Sigmoid colon (tissue), 7 donors: ENCODE data around the gene ENKUR. TPM values are rescaled to one million over a fixed set of nuclear protein-coding genes. Genes with fewer than 3 reads are reported as not detected.
A peak's percentile ranks its signal among the peaks of the same experiment; 100 is the strongest.
"Not testable (repeated sequence)": the region's sequence is repeated elsewhere in the genome, so short reads cannot be mapped to it uniquely, and the experiment has no call there.

Experiments used
- DNase-seq: peaks from one replicate; pipeline ENCODE4 v3.0.0-alpha.2; 2019
- H3K27ac ChIP-seq, 4 donors: fragments of 200-600 bp; sonication (generic); one replicate each; pipeline ENCODE4 v1.5.1; 2016 to 2019; ENCODE audit warnings: mild to moderate bottlenecking in 1 of 4
- H3K27me3 ChIP-seq, 3 donors: fragments of 200-600 bp; sonication (generic); one replicate each; pipeline ENCODE4 v1.5.1; 2019; ENCODE audit warnings: mild to moderate bottlenecking in 1 of 3
- H3K36me3 ChIP-seq, 4 donors: fragments of 200-600 bp; sonication (generic); one replicate each; pipeline ENCODE4 v1.5.1; 2016 to 2019
- H3K4me1 ChIP-seq, 4 donors: fragments of 200-600 bp; sonication (generic); one replicate each; pipeline ENCODE4 v1.5.1; 2017 to 2019
- H3K4me3 ChIP-seq, 4 donors: fragments of 200-600 bp; sonication (generic); one replicate each; pipeline ENCODE4 v1.5.1; 2017 to 2019; ENCODE audit warnings: mild to moderate bottlenecking in 2 of 4, moderate library complexity in 1 of 4
- H3K9me3 ChIP-seq, 4 donors: fragments of 200-600 bp in 3 of 4; sonication (generic) in 3 of 4; one replicate each; pipeline versions ENCODE4 v1.5.1 to v1.6.1; 2013 to 2019
- EP300 ChIP-seq, 4 donors: sonication (generic); formaldehyde crosslinking; IDR thresholded peaks; one replicate each; pipeline ENCODE4 v1.6.1; 2017; ENCODE audit warnings: antibody characterized with exemption in 4 of 4
- POLR2A ChIP-seq, 2 donors: fragments of 450-650 bp; IDR thresholded peaks; one replicate each; pipeline ENCODE4 v1.6.1; 2016; ENCODE audit warnings: antibody characterized with exemption in 2 of 2, mild to moderate bottlenecking in 2 of 2, moderate library complexity in 2 of 2
- POLR2AphosphoS5 ChIP-seq, 4 donors: sonication (generic); formaldehyde crosslinking; IDR thresholded peaks; one replicate each; pipeline ENCODE4 v1.6.1; 2017; ENCODE audit warnings: antibody characterized with exemption in 4 of 4
- WGBS, 2 donors: extraction: QIAGEN DNeasy Blood & Tissue Kit; methylation state at CpG; one replicate each; pipeline ENCODE4 v1.1.7; 2013; 5-methylcytosine and 5-hydroxymethylcytosine counted together
- intact Hi-C: fragments of 100-400 bp; cut with DNase I; formaldehyde crosslinking; loops from one replicate; pipeline ENCODE4 v1.15.1; 2023
- polyA plus RNA-seq, 3 donors: library from polyadenylated mRNA; stranded (reverse); fragments of 200-250 nt; gene quantifications; one replicate each; pipeline ENCODE4 v1.2.3, GENCODE V29; 2013
- total RNA-seq, 4 donors: library from RNA; depleted of rRNA; stranded (reverse); fragments of >200 nt; gene quantifications; one replicate each; pipeline ENCODE4 v1.1.0, GENCODE V29; 2016
- TF ChIP-seq, protein P1 (sequence below), 4 experiments: fragments of 450-650 bp in 3 of 4; fragments of 200-600 bp in 1 of 4; IDR thresholded peaks; one replicate each; pipeline ENCODE4 v1.5.1; 2016 to 2019; ENCODE audit warnings: antibody characterized with exemption in 4 of 4, mild to moderate bottlenecking in 3 of 4, moderate library complexity in 2 of 4
- donor health status: healthy with polysubstance abuse.
- donor health status: Bipolar disorder and iron deficiency.
- donor health status: healthy.

Gene ENKUR
- total and polyA plus RNA-seq, 7 donors = under 0.01 to 0.60 TPM; not detected in 5

DNA sequence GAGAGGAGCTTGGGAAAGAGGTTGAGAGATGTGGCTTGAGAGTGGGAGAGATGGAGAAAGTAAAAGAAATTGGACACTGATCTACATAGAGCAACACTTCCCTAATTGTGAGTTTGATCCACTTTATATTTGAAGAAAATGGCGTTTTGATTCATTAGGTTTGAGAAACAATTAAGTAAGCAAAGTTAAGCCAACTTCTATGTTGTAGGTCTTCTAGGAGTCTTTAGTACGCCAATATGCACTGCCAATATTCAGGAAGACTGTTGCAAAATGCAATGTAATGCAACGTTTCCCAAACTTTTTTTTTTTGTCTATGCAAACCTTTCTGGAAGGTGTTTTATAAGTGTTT, 56.6 kb downstream of the ENKUR start:
- WGBS, 2 donors = 80 to 87% methylated on average over 3 of the region's 3 CpGs
- no peaks in the 10 kb centered on the region for H3K36me3 ChIP-seq
- no peak for DNase-seq
- H3K4me1 ChIP-seq = peaks cover 0 to 29% (median 19%) of the 10 kb centered on the region in 4 donors
- peak overlapping the region; percentile 63 to 76 (median 71) for H3K27ac ChIP-seq
- H3K9me3 ChIP-seq = no peaks in the 10 kb centered on the region
- H3K27me3 ChIP-seq = no peaks in the 10 kb centered on the region
- intact Hi-C loops = loop anchor here (10.0 kb wide), 1 partner anchor 315 kb away; no protein-coding TSS in a partner anchor
- no peak overlapping the region for H3K4me3 ChIP-seq
- TF ChIP-seq EP300 (IDR thresholded peaks at IDR 0.05) (no peak), POLR2A (IDR thresholded peaks at IDR 0.05) (no peak), POLR2AphosphoS5 (IDR thresholded peaks at IDR 0.05) (no peak)
- TF ChIP-seq, protein P1, sequence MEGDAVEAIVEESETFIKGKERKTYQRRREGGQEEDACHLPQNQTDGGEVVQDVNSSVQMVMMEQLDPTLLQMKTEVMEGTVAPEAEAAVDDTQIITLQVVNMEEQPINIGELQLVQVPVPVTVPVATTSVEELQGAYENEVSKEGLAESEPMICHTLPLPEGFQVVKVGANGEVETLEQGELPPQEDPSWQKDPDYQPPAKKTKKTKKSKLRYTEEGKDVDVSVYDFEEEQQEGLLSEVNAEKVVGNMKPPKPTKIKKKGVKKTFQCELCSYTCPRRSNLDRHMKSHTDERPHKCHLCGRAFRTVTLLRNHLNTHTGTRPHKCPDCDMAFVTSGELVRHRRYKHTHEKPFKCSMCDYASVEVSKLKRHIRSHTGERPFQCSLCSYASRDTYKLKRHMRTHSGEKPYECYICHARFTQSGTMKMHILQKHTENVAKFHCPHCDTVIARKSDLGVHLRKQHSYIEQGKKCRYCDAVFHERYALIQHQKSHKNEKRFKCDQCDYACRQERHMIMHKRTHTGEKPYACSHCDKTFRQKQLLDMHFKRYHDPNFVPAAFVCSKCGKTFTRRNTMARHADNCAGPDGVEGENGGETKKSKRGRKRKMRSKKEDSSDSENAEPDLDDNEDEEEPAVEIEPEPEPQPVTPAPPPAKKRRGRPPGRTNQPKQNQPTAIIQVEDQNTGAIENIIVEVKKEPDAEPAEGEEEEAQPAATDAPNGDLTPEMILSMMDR (IDR thresholded peaks at IDR 0.05) = no peak

DNA sequence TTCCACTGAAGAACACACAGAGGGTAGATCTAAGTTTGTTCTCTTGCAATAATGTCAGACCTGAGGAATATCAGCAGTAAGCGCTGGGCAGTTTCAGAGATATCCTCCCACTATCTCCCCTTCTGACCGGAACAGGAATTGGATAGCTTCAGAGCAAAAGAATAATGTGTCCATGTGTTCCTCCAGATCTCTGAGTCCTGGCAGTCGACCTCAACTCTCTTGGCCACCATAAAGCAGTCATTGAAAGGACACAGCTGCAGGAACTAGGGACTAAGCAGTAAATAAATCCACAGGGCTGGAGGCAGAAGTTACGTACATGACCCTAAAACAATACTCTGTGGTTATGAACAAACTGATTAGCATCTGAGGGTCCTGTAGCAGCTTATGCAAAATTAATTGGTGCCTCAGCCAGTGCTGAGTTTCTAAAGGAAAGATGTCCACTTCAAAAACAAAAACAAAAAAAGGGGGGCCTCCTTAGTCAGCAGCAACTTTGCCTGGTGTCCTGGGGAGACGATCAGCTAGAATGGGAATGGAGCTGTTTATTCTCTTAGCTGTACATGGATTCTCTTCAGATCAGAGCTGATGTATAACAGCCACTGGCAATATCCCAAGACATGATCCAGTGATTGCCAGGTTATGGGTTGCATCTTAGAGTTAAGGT, 57.1 kb downstream of the ENKUR start:
- WGBS, 2 donors = 63 to 69% methylated on average over 5 of the region's 5 CpGs
- Histone ChIP-seq H3K27me3 (no peaks in the 10 kb centered on the region), H3K27ac (peak overlapping the region; percentile 63 to 76 (median 71)), H3K4me1 (peaks cover 0 to 30% (median 19%) of the 10 kb centered on the region in 4 donors), H3K36me3 (no peaks in the 10 kb centered on the region), H3K4me3 (no peak overlapping the region), H3K9me3 (no peaks in the 10 kb centered on the region)
- intact Hi-C loops = loop anchor here (10.0 kb wide), 1 partner anchor 314 kb away; no protein-coding TSS in a partner anchor
- peak; percentile 82 for DNase-seq
- TF ChIP-seq EP300 (IDR thresholded peaks at IDR 0.05) (no peak), POLR2AphosphoS5 (IDR thresholded peaks at IDR 0.05) (peak in 3 of 4 donors; percentile 54 to 77 (median 71)), POLR2A (IDR thresholded peaks at IDR 0.05) (no peak)
- TF ChIP-seq, protein P1 (IDR thresholded peaks at IDR 0.05) = peak in 1 of 4 experiments; percentile 23

DNA sequence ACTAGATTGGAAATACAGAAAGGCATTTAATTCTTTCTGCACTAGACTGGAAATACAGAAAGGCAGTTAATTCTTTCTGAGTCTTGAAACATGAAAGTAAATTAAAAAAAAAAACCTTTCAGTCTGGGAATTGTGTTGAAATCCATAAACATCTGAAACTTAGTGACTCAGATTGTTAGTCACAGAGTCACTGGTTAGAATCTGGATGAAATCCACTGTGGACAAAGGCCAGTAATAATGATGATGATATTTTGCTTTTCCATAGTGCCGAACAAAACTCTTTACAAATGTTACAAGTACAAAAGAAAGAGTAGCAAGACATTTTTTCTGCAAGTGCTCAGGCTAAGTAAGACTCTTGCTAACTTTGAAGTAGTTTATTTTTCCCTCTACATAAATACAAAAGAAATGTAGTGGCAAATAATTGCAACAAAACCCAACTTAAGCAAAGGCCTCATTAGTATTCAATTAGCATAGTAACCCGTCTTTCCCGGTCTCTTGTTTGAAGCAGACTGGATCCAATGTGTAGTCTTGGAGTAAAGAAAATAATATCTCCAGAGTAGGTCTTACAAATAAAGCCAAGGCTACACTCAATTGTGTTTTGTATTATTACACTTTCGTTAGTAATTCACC, 57.8 kb downstream of the ENKUR start:
- peak; percentile 49 to 64 (median 60) for TF ChIP-seq POLR2AphosphoS5 (IDR thresholded peaks at IDR 0.05)
- peak in 1 of 4 donors; percentile 41 for TF ChIP-seq EP300 (IDR thresholded peaks at IDR 0.05)
- TF ChIP-seq, protein P1 (IDR thresholded peaks at IDR 0.05) = no peak
- no peak for TF ChIP-seq POLR2A (IDR thresholded peaks at IDR 0.05)
- no peak overlapping the region for H3K4me3 ChIP-seq
- DNase-seq = no peak
- 65 to 87% methylated on average over 4 of the region's 4 CpGs for WGBS, 2 donors
- peak overlapping the region; percentile 63 to 76 (median 71) for H3K27ac ChIP-seq
- intact Hi-C loops = loop anchor here (10.0 kb wide), 1 partner anchor 313 kb away; no protein-coding TSS in a partner anchor
- no peaks in the 10 kb centered on the region for H3K36me3 ChIP-seq
- H3K4me1 ChIP-seq = peaks cover 0 to 36% (median 22%) of the 10 kb centered on the region in 4 donors
- no peaks in the 10 kb centered on the region for H3K9me3 ChIP-seq
- no peaks in the 10 kb centered on the region for H3K27me3 ChIP-seq

DNA sequence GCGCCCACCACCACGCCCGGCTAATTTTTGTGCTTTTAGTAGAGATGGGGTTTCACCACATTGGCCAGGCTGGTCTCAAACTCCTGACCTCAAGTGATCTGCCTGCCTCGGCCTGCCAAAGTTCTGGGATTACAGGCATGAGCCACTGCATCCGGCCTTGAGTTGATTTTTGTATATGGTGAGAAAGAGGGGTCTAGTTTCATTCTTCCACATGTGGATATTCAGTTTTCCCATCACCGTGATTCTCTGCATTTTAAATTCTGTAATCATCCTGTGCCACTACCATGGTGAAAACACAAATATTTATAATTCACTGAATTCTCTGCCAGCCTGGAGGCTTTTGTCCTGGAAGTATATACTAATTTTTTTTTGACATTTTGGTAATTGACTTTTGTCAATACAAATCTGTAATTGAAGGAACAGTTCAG, 58.3 kb downstream of the ENKUR start:
- H3K27ac ChIP-seq = peak overlapping the region; percentile 63 to 76 (median 71)
- H3K9me3 ChIP-seq, H3K4me3 ChIP-seq, H3K27me3 ChIP-seq, DNase-seq, H3K36me3 ChIP-seq: not testable (repeated sequence)
- H3K4me1 ChIP-seq = peaks cover 0 to 39% (median 27%) of the 10 kb centered on the region in 4 donors
- intact Hi-C loops = loop anchor here (10.0 kb wide), 1 partner anchor 313 kb away; no protein-coding TSS in a partner anchor
- 82 to 91% methylated on average over 6 of the region's 6 CpGs for WGBS, 2 donors

DNA sequence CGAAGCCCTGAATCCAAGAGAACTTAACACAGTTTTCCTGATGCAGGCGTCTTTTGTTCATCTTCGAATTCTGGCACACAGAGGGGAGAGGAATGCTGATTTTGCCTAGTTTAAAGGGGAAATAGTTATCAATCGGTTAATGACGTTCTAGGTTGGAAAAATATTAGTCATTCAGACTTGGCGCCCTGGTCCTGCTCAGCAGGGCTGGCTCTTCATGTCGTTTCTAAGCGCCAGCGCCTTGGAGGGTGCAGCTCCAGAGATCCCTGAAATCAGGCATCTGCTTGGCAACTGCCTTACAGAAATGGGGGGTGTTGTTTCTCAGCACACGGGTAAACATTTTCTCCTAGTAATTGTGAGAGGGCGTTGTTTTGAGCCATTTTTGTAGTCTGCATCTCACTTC, 62.3 kb downstream of the ENKUR start:
- Histone ChIP-seq H3K36me3 (no peaks in the 10 kb centered on the region), H3K9me3 (no peaks in the 10 kb centered on the region), H3K27ac (peak overlapping the region; percentile 74 to 87 (median 82)), H3K4me3 (peak overlapping the region in 1 of 4 donors; percentile 69), H3K27me3 (no peaks in the 10 kb centered on the region), H3K4me1 (peaks cover 0 to 38% (median 29%) of the 10 kb centered on the region in 4 donors)
- WGBS, 2 donors = 78 to 81% methylated on average over 11 of the region's 11 CpGs
- TF ChIP-seq POLR2A (IDR thresholded peaks at IDR 0.05) = no peak
- TF ChIP-seq, protein P1 (IDR thresholded peaks at IDR 0.05) = no peak
- TF ChIP-seq EP300 (IDR thresholded peaks at IDR 0.05) = no peak
- TF ChIP-seq POLR2AphosphoS5 (IDR thresholded peaks at IDR 0.05) = no peak
- no peak for DNase-seq
- intact Hi-C loops = loop anchor here (5.0 to 10.0 kb wide), 3 partner anchors 64 to 309 kb away; partner anchors contain the start of genes ARHGAP21, ENKUR and THNSL1
